ENCODE results near the gene SESN2. TPM values are rescaled to one million over a fixed set of nuclear protein-coding genes. Genes with fewer than 3 reads are reported as not detected.

The SESN2 gene
- total and polyA plus RNA-seq, 12 donors: 2.9 to 19.1 (median 10.0) TPM

GRCh38 chr1:28243685-28244311 lies 15.5 kb upstream of the SESN2 start:
- TF ChIP-seq, protein P1, sequence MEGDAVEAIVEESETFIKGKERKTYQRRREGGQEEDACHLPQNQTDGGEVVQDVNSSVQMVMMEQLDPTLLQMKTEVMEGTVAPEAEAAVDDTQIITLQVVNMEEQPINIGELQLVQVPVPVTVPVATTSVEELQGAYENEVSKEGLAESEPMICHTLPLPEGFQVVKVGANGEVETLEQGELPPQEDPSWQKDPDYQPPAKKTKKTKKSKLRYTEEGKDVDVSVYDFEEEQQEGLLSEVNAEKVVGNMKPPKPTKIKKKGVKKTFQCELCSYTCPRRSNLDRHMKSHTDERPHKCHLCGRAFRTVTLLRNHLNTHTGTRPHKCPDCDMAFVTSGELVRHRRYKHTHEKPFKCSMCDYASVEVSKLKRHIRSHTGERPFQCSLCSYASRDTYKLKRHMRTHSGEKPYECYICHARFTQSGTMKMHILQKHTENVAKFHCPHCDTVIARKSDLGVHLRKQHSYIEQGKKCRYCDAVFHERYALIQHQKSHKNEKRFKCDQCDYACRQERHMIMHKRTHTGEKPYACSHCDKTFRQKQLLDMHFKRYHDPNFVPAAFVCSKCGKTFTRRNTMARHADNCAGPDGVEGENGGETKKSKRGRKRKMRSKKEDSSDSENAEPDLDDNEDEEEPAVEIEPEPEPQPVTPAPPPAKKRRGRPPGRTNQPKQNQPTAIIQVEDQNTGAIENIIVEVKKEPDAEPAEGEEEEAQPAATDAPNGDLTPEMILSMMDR (IDR thresholded peaks at IDR 0.05): no peak
- no peak for TF ChIP-seq POLR2A (IDR thresholded peaks at IDR 0.05)
- Histone ChIP-seq H3K27me3 (no peaks in the 10 kb centered on the region), H3K4me3 (no peak overlapping the region), H3K36me3 (replicated peaks in 1 of 2) (no peaks in the 10 kb centered on the region), H3K27ac (no peak overlapping the region), H3K9me3 (replicated peaks in 1 of 3) (no peaks in the 10 kb centered on the region), H3K4me1 (replicated peaks in 1 of 2) (peaks cover 26 to 44% of the 10 kb centered on the region in 2 donors)
- DNase-seq: no peak
- 88 to 91% (median 89%) methylated on average over 2 of the region's 2 CpGs for WGBS, 4 donors
- intact Hi-C loops (cut with DNase I): no loop called here

DNA sequence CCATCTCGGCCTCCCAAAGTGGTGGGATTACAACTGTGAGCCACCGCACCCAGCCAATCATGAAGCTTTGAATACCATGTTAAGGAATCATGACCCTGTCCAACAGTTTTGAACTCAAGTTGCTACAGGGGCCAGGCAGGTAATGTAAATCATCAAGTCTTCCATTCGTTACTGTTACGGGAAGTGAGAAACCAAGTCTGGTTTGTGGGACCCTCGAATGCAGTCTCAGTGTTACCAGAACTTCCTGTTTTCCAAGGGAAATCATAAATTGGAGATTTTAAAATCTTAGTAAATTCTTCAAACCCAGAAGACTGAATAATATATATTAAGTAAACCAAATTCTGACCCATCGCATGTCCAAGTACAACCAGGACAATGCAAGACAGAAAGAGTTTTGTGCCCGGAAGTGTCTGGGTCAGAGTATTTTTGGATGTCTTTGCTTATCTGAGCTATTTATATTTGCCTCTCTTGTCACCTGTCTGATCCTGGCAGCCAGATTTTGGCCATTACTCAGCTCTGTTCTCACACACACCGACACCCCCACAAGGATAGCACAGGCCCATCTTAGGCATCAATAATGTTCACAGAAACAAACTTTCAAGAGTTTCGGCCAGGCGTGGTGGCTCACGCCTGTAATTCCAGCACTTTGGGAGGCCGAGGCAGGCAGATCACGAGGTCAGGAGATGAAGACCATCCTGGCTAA lies 14.6 kb upstream of the SESN2 start:
- intact Hi-C loops (cut with DNase I): no loop called here
- Histone ChIP-seq H3K36me3 (replicated peaks in 1 of 2) (no peaks in the 10 kb centered on the region), H3K9me3 (replicated peaks in 1 of 3) (no peaks in the 10 kb centered on the region), H3K4me1 (replicated peaks in 1 of 2) (peaks cover 35 to 51% of the 10 kb centered on the region in 2 donors), H3K27me3 (no peaks in the 10 kb centered on the region), H3K27ac (peak overlapping the region in 1 of 5 donors; percentile 21), H3K4me3 (no peak overlapping the region)
- no peak for DNase-seq
- TF ChIP-seq, protein P1 (IDR thresholded peaks at IDR 0.05): no peak
- no peak for TF ChIP-seq POLR2A (IDR thresholded peaks at IDR 0.05)
- WGBS, 4 donors: 76 to 82% (median 80%) methylated on average over 13 of the region's 13 CpGs

DNA sequence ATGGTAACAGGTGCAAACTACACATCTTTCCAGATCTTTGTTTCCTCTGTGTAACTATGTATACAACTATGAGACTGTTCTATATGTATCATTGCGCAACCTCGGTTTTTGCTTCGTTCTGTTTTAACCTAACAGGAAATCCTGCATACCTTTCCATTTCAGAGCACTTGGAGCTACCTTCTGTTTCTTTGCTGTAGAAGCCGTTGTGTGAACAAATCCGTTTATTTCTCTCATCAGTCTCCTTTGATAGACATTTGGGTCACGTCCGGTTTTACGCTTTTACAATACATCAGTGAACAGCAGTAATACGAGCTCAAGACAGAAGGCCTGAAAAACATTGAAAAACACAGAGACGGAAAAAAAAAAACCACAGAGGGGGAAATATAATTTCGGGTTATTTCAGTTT lies 12.9 kb upstream of the SESN2 start:
- no peak for DNase-seq
- H3K27ac ChIP-seq: peak overlapping the region in 4 of 5 donors; percentile 40 to 91 (median 78)
- peak overlapping the region in 2 of 4 donors; percentile 49 to 76 for H3K4me3 ChIP-seq
- no peaks in the 10 kb centered on the region for H3K36me3 ChIP-seq (replicated peaks in 1 of 2)
- no peak for TF ChIP-seq POLR2A (IDR thresholded peaks at IDR 0.05)
- TF ChIP-seq, protein P1 (IDR thresholded peaks at IDR 0.05): no peak
- intact Hi-C loops (cut with DNase I): no loop called here
- H3K27me3 ChIP-seq: no peaks in the 10 kb centered on the region
- WGBS, 4 donors: 7 to 62% (median 19%) methylated on average over 11 of the region's 11 CpGs
- H3K9me3 ChIP-seq (replicated peaks in 1 of 3): no peaks in the 10 kb centered on the region
- peaks cover 40 to 57% of the 10 kb centered on the region in 2 donors for H3K4me1 ChIP-seq (replicated peaks in 1 of 2)

GRCh38 chr1:28247612-28248272 lies 11.6 kb upstream of the SESN2 start:
- 44 to 60% (median 49%) methylated on average over 11 of the region's 11 CpGs for WGBS, 4 donors

More at GRCh38 chr1:28247612-28248272, 11.6 kb upstream of the SESN2 start:
- Histone ChIP-seq H3K4me1 (replicated peaks in 1 of 2) (peaks cover 34 to 54% of the 10 kb centered on the region in 2 donors), H3K27ac (peak overlapping the region; percentile 74 to 92 (median 84)), H3K36me3 (replicated peaks in 1 of 2) (no peaks in the 10 kb centered on the region), H3K4me3 (peak overlapping the region in 1 of 4 donors; percentile 76), H3K27me3 (no peaks in the 10 kb centered on the region), H3K9me3 (replicated peaks in 1 of 3) (no peaks in the 10 kb centered on the region)
- peak in 3 of 7 donors; percentile 32 to 60 (median 41) for DNase-seq
- intact Hi-C loops (cut with DNase I): no loop called here
- TF ChIP-seq POLR2A (IDR thresholded peaks at IDR 0.05): no peak
- TF ChIP-seq, protein P1 (IDR thresholded peaks at IDR 0.05): no peak
